Measurements from ENCODE around the gene OR14C36. TPM values are rescaled to one million over a fixed set of nuclear protein-coding genes. Genes with fewer than 3 reads are reported as not detected.

OR14C36 gene
- total RNA-seq, 1 experiment from 2014 or later: not detected

GRCh38 chr1:248388426-248388825 lies 39.9 kb downstream of the OR14C36 start:
- ChIA-PET RAD21 (ENCODE audit: low non-redundant PET in 1 of 2, low total read pairs in 2 of 2, uncharacterized antibody in 2 of 2, unreplicated experiment in 2 of 2) (no interaction called here), POLR2A (no interaction called here), CTCF (no interaction called here)
- H3K79me2 ChIP-seq (ENCODE audit: insufficient read depth, low read length): no peaks in the 10 kb centered on the region
- intact Hi-C loops (cut with micrococcal nuclease): no loop called here
- H2AFZ ChIP-seq (ENCODE audit: low read depth, low read length, poor library complexity, severe bottlenecking): no peak overlapping the region
- BruUV-seq (replicated peaks): no TSS peak
- DNase-seq (ENCODE audit: low read depth, low spot score) (no peak), ATAC-seq (no peak)
- no peak overlapping the region for H3K4me2 ChIP-seq (ENCODE audit: low read length)
- no peaks in the 10 kb centered on the region for H3K27me3 ChIP-seq (ENCODE audit: insufficient read depth, low read length)
- no peak overlapping the region for H3K27ac ChIP-seq (ENCODE audit: low read depth, low read length)
- H3K9me3 ChIP-seq (ENCODE audit: control insufficient read depth in 1 of 2, insufficient read depth in 1 of 2, low read depth in 1 of 2, low read length in 2 of 2): peaks cover 8 to 18% of the 10 kb centered on the region in 2 experiments; a peak in 2 of 4 replicates
- H3K4me3 ChIP-seq (replicated peaks in 1 of 2; ENCODE audit: low read depth in 1 of 2, low read length in 2 of 2): no peak overlapping the region
- TF ChIP-seq SIN3A (IDR thresholded peaks at IDR 0.05; ENCODE audit: low read depth) (no peak), JUND (IDR thresholded peaks at IDR 0.05) (no peak)
- TF ChIP-seq, protein P1, sequence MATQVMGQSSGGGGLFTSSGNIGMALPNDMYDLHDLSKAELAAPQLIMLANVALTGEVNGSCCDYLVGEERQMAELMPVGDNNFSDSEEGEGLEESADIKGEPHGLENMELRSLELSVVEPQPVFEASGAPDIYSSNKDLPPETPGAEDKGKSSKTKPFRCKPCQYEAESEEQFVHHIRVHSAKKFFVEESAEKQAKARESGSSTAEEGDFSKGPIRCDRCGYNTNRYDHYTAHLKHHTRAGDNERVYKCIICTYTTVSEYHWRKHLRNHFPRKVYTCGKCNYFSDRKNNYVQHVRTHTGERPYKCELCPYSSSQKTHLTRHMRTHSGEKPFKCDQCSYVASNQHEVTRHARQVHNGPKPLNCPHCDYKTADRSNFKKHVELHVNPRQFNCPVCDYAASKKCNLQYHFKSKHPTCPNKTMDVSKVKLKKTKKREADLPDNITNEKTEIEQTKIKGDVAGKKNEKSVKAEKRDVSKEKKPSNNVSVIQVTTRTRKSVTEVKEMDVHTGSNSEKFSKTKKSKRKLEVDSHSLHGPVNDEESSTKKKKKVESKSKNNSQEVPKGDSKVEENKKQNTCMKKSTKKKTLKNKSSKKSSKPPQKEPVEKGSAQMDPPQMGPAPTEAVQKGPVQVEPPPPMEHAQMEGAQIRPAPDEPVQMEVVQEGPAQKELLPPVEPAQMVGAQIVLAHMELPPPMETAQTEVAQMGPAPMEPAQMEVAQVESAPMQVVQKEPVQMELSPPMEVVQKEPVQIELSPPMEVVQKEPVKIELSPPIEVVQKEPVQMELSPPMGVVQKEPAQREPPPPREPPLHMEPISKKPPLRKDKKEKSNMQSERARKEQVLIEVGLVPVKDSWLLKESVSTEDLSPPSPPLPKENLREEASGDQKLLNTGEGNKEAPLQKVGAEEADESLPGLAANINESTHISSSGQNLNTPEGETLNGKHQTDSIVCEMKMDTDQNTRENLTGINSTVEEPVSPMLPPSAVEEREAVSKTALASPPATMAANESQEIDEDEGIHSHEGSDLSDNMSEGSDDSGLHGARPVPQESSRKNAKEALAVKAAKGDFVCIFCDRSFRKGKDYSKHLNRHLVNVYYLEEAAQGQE (IDR thresholded peaks at IDR 0.05; ENCODE audit: low read depth): no peak
- TF ChIP-seq, protein P2, sequence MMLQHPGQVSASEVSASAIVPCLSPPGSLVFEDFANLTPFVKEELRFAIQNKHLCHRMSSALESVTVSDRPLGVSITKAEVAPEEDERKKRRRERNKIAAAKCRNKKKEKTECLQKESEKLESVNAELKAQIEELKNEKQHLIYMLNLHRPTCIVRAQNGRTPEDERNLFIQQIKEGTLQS (IDR thresholded peaks at IDR 0.05): no peak
- no peaks in the 10 kb centered on the region for H4K20me1 ChIP-seq (ENCODE audit: insufficient read depth)
- no peaks in the 10 kb centered on the region for H3K4me1 ChIP-seq (ENCODE audit: control insufficient read depth in 1 of 2, insufficient read depth in 2 of 2, low read length in 2 of 2)
- no peaks in the 10 kb centered on the region for H3K36me3 ChIP-seq (ENCODE audit: control insufficient read depth in 1 of 2, insufficient read depth in 2 of 2, low read length in 2 of 2)
- H3K9me2 ChIP-seq (ENCODE audit: insufficient read depth): no peaks in the 10 kb centered on the region
- H3K9ac ChIP-seq (ENCODE audit: low read length): no peak overlapping the region

- POLR2A ChIA-PET: no interaction called here
- Histone ChIP-seq H3K4me3 (replicated peaks in 1 of 2; ENCODE audit: low read depth in 1 of 2, low read length in 2 of 2) (no peak overlapping the region), H3K4me1 (ENCODE audit: control insufficient read depth in 1 of 2, insufficient read depth in 2 of 2, low read length in 2 of 2) (no peaks in the 10 kb centered on the region), H4K20me1 (ENCODE audit: insufficient read depth) (no peaks in the 10 kb centered on the region), H3K9me2 (ENCODE audit: insufficient read depth) (no peaks in the 10 kb centered on the region), H3K4me2 (ENCODE audit: low read length) (no peak overlapping the region), H3K9me3 (ENCODE audit: control insufficient read depth in 1 of 2, insufficient read depth in 1 of 2, low read depth in 1 of 2, low read length in 2 of 2) (peaks cover 7 to 8% of the 10 kb centered on the region in 2 experiments; a peak in 2 of 4 replicates), H3K36me3 (ENCODE audit: control insufficient read depth in 1 of 2, insufficient read depth in 2 of 2, low read length in 2 of 2) (no peaks in the 10 kb centered on the region), H2AFZ (ENCODE audit: low read depth, low read length, poor library complexity, severe bottlenecking) (no peak overlapping the region), H3K27ac (ENCODE audit: low read depth, low read length) (no peak overlapping the region), H3K27me3 (ENCODE audit: insufficient read depth, low read length) (no peaks in the 10 kb centered on the region), H3K79me2 (ENCODE audit: insufficient read depth, low read length) (no peaks in the 10 kb centered on the region), H3K9ac (ENCODE audit: low read length) (no peak overlapping the region)
- CTCF ChIA-PET: no interaction called here
- intact Hi-C loops (cut with micrococcal nuclease): no loop called here
- BruUV-seq (replicated peaks): no TSS peak
- RAD21 ChIA-PET (ENCODE audit: low non-redundant PET in 1 of 2, low total read pairs in 2 of 2, uncharacterized antibody in 2 of 2, unreplicated experiment in 2 of 2): no interaction called here
- DNase-seq (ENCODE audit: low read depth, low spot score) (no peak), ATAC-seq (no peak)
- no peak for TF ChIP-seq ELF1 (IDR thresholded peaks at IDR 0.05; ENCODE audit: borderline replicate concordance, low read depth)
- no peak for TF ChIP-seq SIN3A (IDR thresholded peaks at IDR 0.05; ENCODE audit: low read depth)
Measured at GRCh38 chr1:248393050-248393449, 44.5 kb downstream of the OR14C36 start.

Other genes with a start within 250 kb of the OR14C36 start
- not detected for gene OR2M5, start 203.6 kb upstream of the OR14C36 start, total RNA-seq (2021; ENCODE audit: unreplicated experiment)
- not detected for gene OR2M2, start 174.0 kb upstream of the OR14C36 start, total RNA-seq (2021; ENCODE audit: unreplicated experiment)
- not detected for gene OR2M3, start 151.5 kb upstream of the OR14C36 start, total RNA-seq (2021; ENCODE audit: unreplicated experiment)
- gene OR2M4, start 117.4 kb upstream of the OR14C36 start, total RNA-seq (2021; ENCODE audit: unreplicated experiment): not detected
- gene OR2T33, start 70.8 kb upstream of the OR14C36 start, total RNA-seq (2021; ENCODE audit: unreplicated experiment): not detected
- gene OR2T12, start 45.4 kb upstream of the OR14C36 start, total RNA-seq (2021; ENCODE audit: unreplicated experiment): not detected
- gene OR2M7, start 24.2 kb upstream of the OR14C36 start, total RNA-seq (2021; ENCODE audit: unreplicated experiment): not detected
- gene OR2T4, start 12.9 kb downstream of the OR14C36 start, total RNA-seq (2021; ENCODE audit: unreplicated experiment): not detected
- not detected for gene OR2T6, start 27.0 kb downstream of the OR14C36 start, total RNA-seq (2021; ENCODE audit: unreplicated experiment)
- gene OR2T1, start 54.3 kb downstream of the OR14C36 start, total RNA-seq (2021; ENCODE audit: unreplicated experiment): not detected
- not detected for gene OR2T2, start 96.9 kb downstream of the OR14C36 start, total RNA-seq (2021; ENCODE audit: unreplicated experiment)
- gene OR2T3, start 124.6 kb downstream of the OR14C36 start, total RNA-seq (2021; ENCODE audit: unreplicated experiment): not detected
- not detected for gene OR2T5, start 139.8 kb downstream of the OR14C36 start, total RNA-seq (2021; ENCODE audit: unreplicated experiment)
- not detected for gene OR2G6, start 159.3 kb downstream of the OR14C36 start, total RNA-seq (2021; ENCODE audit: unreplicated experiment)
- gene OR2T29, start 214.0 kb downstream of the OR14C36 start, total RNA-seq (2021; ENCODE audit: unreplicated experiment): not detected
- not detected for gene OR2T34, start 226.0 kb downstream of the OR14C36 start, total RNA-seq (2021; ENCODE audit: unreplicated experiment)
- gene OR2T10, start 248.9 kb downstream of the OR14C36 start, total RNA-seq (2021; ENCODE audit: unreplicated experiment): not detected